Spleen (tissue), 7 donors: ENCODE results near the gene NEK1.

ENCODE experiments used
- POLR2A ChIP-seq, 3 donors: fragments of 450-650 bp; IDR thresholded peaks; one replicate each; pipeline ENCODE4 v1.5.1; 2017; ENCODE audit warnings: antibody characterized with exemption in 3 of 3, mild to moderate bottlenecking in 1 of 3
- POLR2AphosphoS5 ChIP-seq, 3 donors: sonication (generic); formaldehyde crosslinking; IDR thresholded peaks; one replicate each; pipeline ENCODE4 v1.5.1; 2017; ENCODE audit warnings: antibody characterized with exemption in 3 of 3
- TF ChIP-seq, protein P1 (sequence below), 11 experiments: fragments of 200-600 bp in 7 of 11; fragments of 450-650 bp in 4 of 11; sonication (generic) in 4 of 11; IDR thresholded peaks in 8 of 11; conservative IDR thresholded peaks in 3 of 11; 1 replicate in 7 of 11; 2 replicates in 4 of 11; pipeline versions ENCODE4 v1.4.0 to v1.8.0; 2016 to 2021; ENCODE audit warnings: antibody characterized with exemption in 11 of 11, inconsistent platforms in 4 of 11, mild to moderate bottlenecking in 1 of 11
- donor health status: DM: no; HTN: no; CAD: no; lungs with moderate emphysema.
- donor health status: DM: no; HTN: no; CAD: no.
- donor health status: DM: no; HTN: no; CAD: no.

DNA sequence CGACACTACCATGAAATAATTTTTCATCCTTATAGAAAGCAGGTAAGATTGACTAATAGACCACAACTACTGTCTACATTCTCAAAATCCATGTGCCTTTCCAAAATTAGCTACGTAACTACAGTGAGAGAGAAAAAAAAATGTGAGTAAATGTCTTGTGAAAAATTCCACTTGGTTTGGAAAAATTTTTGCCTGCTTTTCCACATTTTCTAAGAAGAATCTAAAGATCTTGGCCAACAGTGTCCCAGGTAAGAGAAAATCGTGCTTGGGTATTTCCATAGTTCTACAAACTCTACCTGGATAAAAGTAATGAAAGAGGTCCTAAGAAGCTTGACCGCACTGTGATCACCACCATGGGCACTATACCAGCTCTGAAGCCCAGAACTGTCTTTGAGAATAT lies 6.6 kb upstream of the NEK1 start:
- TF ChIP-seq, protein P1, sequence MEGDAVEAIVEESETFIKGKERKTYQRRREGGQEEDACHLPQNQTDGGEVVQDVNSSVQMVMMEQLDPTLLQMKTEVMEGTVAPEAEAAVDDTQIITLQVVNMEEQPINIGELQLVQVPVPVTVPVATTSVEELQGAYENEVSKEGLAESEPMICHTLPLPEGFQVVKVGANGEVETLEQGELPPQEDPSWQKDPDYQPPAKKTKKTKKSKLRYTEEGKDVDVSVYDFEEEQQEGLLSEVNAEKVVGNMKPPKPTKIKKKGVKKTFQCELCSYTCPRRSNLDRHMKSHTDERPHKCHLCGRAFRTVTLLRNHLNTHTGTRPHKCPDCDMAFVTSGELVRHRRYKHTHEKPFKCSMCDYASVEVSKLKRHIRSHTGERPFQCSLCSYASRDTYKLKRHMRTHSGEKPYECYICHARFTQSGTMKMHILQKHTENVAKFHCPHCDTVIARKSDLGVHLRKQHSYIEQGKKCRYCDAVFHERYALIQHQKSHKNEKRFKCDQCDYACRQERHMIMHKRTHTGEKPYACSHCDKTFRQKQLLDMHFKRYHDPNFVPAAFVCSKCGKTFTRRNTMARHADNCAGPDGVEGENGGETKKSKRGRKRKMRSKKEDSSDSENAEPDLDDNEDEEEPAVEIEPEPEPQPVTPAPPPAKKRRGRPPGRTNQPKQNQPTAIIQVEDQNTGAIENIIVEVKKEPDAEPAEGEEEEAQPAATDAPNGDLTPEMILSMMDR (IDR thresholded peaks at IDR 0.05 in 8 of 11, conservative IDR thresholded peaks at IDR 0.05 in 3 of 11) = no peak
- TF ChIP-seq POLR2A (IDR thresholded peaks at IDR 0.05) = no peak
- no peak for TF ChIP-seq POLR2AphosphoS5 (IDR thresholded peaks at IDR 0.05)
